HepG2 (cell line): ENCODE results near the gene CGREF1. TPM values are rescaled to one million over a fixed set of nuclear protein-coding genes. Genes with fewer than 3 reads are reported as not detected.

ENCODE experiments used
- AHR ChIP-seq: IDR thresholded peaks from 2 replicates; pipeline ENCODE4 v1.6.1; 2018; ENCODE audit warnings: missing genetic modification reagents, missing compliant biosample characterization
- ATF4 ChIP-seq, 2 experiments: fragments of 450-650 bp in 1 of 2; sonication (generic) in 1 of 2; formaldehyde crosslinking; IDR thresholded peaks; 2 replicates each; pipeline versions ENCODE4 v1.5.0 to v1.8.0; 2020 to 2022; ENCODE audit warnings: mild to moderate bottlenecking in 1 of 2, missing genetic modification reagents in 1 of 2
- FOXK1 ChIP-seq: sonication (generic); formaldehyde crosslinking; IDR thresholded peaks from 2 replicates; pipeline ENCODE4 v1.4.0; 2020; ENCODE audit warnings: low read depth, missing genetic modification reagents, borderline replicate concordance
- GLI4 ChIP-seq: sonication (generic); formaldehyde crosslinking; IDR thresholded peaks from 2 replicates; pipeline ENCODE4 v1.5.1; 2020; ENCODE audit warnings: missing genetic modification reagents, mild to moderate bottlenecking, moderate library complexity, borderline replicate concordance
- HMG20A ChIP-seq: IDR thresholded peaks from 2 replicates; pipeline ENCODE4 v1.6.1; 2016; ENCODE audit warnings: borderline replicate concordance
- KAT8 ChIP-seq: IDR thresholded peaks from 2 replicates; pipeline ENCODE4 v1.6.1; 2016; ENCODE audit warnings: missing genetic modification reagents, missing compliant biosample characterization
- KMT2A ChIP-seq: sonication (generic); formaldehyde crosslinking; IDR thresholded peaks from 2 replicates; pipeline ENCODE4 v1.4.0; 2020; ENCODE audit warnings: missing genetic modification reagents
- LCORL ChIP-seq, 2 experiments: fragments of 450-650 bp in 1 of 2; sonication (generic) in 1 of 2; formaldehyde crosslinking in 1 of 2; IDR thresholded peaks; 2 replicates each; pipeline versions ENCODE4 v1.5.0 to v1.6.1; 2017 to 2020; ENCODE audit warnings: antibody characterized with exemption in 1 of 2, missing genetic modification reagents in 1 of 2
- NFYC ChIP-seq: IDR thresholded peaks from 2 replicates; pipeline ENCODE4 v1.6.1; 2016; ENCODE audit warnings: missing genetic modification reagents, missing compliant biosample characterization
- PLSCR1 ChIP-seq: sonication (generic); formaldehyde crosslinking; IDR thresholded peaks from 2 replicates; pipeline ENCODE4 v1.5.0; 2020; ENCODE audit warnings: missing genetic modification reagents, mild to moderate bottlenecking, borderline replicate concordance
- PRDM10 ChIP-seq: sonication (generic); formaldehyde crosslinking; IDR thresholded peaks from 2 replicates; pipeline ENCODE4 v1.4.0; 2020; ENCODE audit warnings: low read depth, missing genetic modification reagents
- ZHX1 ChIP-seq: sonication (generic); formaldehyde crosslinking; IDR thresholded peaks from 2 replicates; pipeline ENCODE4 v1.8.1; 2022; ENCODE audit warnings: low read depth, mild to moderate bottlenecking, missing genetic modification reagents
- ZNF101 ChIP-seq: sonication (generic); formaldehyde crosslinking; IDR thresholded peaks from 2 replicates; pipeline ENCODE4 v1.4.0; 2020; ENCODE audit warnings: mild to moderate bottlenecking, low read depth, missing genetic modification reagents, borderline replicate concordance
- ZNF484 ChIP-seq: sonication (generic); formaldehyde crosslinking; IDR thresholded peaks from 2 replicates; pipeline ENCODE4 v1.5.1; 2020; ENCODE audit warnings: mild to moderate bottlenecking, low read depth, missing genetic modification reagents, borderline replicate concordance
- ZNF510 ChIP-seq: sonication (generic); formaldehyde crosslinking; IDR thresholded peaks from 2 replicates; pipeline ENCODE4 v1.4.0; 2020; ENCODE audit warnings: low read depth, mild to moderate bottlenecking, missing genetic modification reagents
- ZNF550 ChIP-seq: sonication (generic); formaldehyde crosslinking; IDR thresholded peaks from 2 replicates; pipeline ENCODE4 v1.4.0; 2020; ENCODE audit warnings: mild to moderate bottlenecking, missing genetic modification reagents, borderline replicate concordance
- ZNF605 ChIP-seq: sonication (generic); formaldehyde crosslinking; IDR thresholded peaks from 2 replicates; pipeline ENCODE4 v1.8.0; 2022; ENCODE audit warnings: mild to moderate bottlenecking, missing genetic modification reagents
- ZNF670 ChIP-seq: sonication (generic); formaldehyde crosslinking; IDR thresholded peaks from 2 replicates; pipeline ENCODE4 v1.8.0; 2022; ENCODE audit warnings: mild to moderate bottlenecking, missing genetic modification reagents, borderline replicate concordance
- ZNF674 ChIP-seq: sonication (generic); formaldehyde crosslinking; IDR thresholded peaks from 2 replicates; pipeline ENCODE4 v1.5.0; 2020; ENCODE audit warnings: low read depth, mild to moderate bottlenecking, missing genetic modification reagents
- ZNF780A ChIP-seq: sonication (generic); formaldehyde crosslinking; IDR thresholded peaks from 2 replicates; pipeline ENCODE4 v1.8.0; 2022; ENCODE audit warnings: mild to moderate bottlenecking, missing genetic modification reagents, moderate library complexity
- polyA plus RNA-seq, 8 experiments: library from polyadenylated mRNA; depleted of rRNA in 3 of 8; stranded (reverse) in 7 of 8; unstranded in 1 of 8; fragments of >200 nt; fragmentation: Illumina TruSeq in 4 of 8; extraction: Trizol in 4 of 8; gene quantifications; 2 replicates each; pipeline versions ENCODE4 v1.2.1 to v1.2.3, GENCODE V29; 2011 to 2016; ENCODE audit warnings: low read depth in 4 of 8, missing spikeins in 1 of 8, mixed read lengths in 1 of 8; ENCODE audit not compliant: insufficient read depth in 1 of 8
- total RNA-seq, 5 experiments: library from RNA; depleted of rRNA; stranded (reverse); fragments of >200 nt; fragmentation: Illumina TruSeq; extraction: Trizol; gene quantifications; 2 replicates each; pipeline ENCODE4 v1.2.3, GENCODE V29; 2016; ENCODE audit warnings: low read depth in 1 of 5

Gene CGREF1
- total and polyA plus RNA-seq, 2 of the 13 experiments (the other 11 are each of a cell fraction or from before 2014, with no cell fraction given): 13.9 to 23.4 TPM

- peak; percentile 70; the same call in 1 of the 2 replicates for TF ChIP-seq FOXK1 (CRISPR knock-in tag)
- no peak; the same call in 1 of the 2 replicates for TF ChIP-seq ZNF780A (CRISPR knock-in tag)
- TF ChIP-seq ZNF484 (CRISPR knock-in tag): no peak
- TF ChIP-seq ZNF550 (CRISPR knock-in tag): no peak
- peak in 1 of 2 experiments; percentile 66; a peak in 1 of 4 replicates for TF ChIP-seq ATF4 (CRISPR knock-in tag; IDR thresholded peaks at IDR 0.05)
- no peak for TF ChIP-seq ZNF605 (CRISPR knock-in tag)
- TF ChIP-seq PLSCR1 (CRISPR knock-in tag): no peak; the same call in 1 of the 2 replicates
- peak; percentile 87 for TF ChIP-seq KMT2A (CRISPR knock-in tag)
- TF ChIP-seq ZNF674: no peak
- TF ChIP-seq ZHX1 (CRISPR knock-in tag): peak; percentile 85
- no peak; the same call in 1 of the 2 replicates for TF ChIP-seq GLI4 (CRISPR knock-in tag)
- TF ChIP-seq NFYC: peak; percentile 59
- peak; percentile 59; the same call in 1 of the 2 replicates for TF ChIP-seq ZNF101
- no peak for TF ChIP-seq ZNF510
- peak; percentile 20; the same call in 1 of the 2 replicates for TF ChIP-seq HMG20A (CRISPR knock-in tag)
- TF ChIP-seq PRDM10 (CRISPR knock-in tag): no peak
- peak; percentile 80 for TF ChIP-seq KAT8 (CRISPR knock-in tag)
- no peak; the same call in 1 of the 2 replicates for TF ChIP-seq AHR (CRISPR knock-in tag)
- peak; percentile 31; the same call in 1 of the 2 replicates for TF ChIP-seq ZNF670 (CRISPR knock-in tag)
- TF ChIP-seq LCORL (IDR thresholded peaks at IDR 0.05): no peak
- TF ChIP-seq LCORL (CRISPR knock-in tag; IDR thresholded peaks at IDR 0.05): peak; percentile 87
Measured at GRCh38 chr2:27086090-27086723, 32.7 kb downstream of the CGREF1 start (continued).
